ENCODE data around the gene XXYLT1. TPM values are rescaled to one million over a fixed set of nuclear protein-coding genes. Genes with fewer than 3 reads are reported as not detected.
A peak's percentile ranks its signal among the peaks of the same experiment; 100 is the strongest.

The XXYLT1 gene
- total RNA-seq, 1 experiment from 2014 or later, result 35.7 TPM

DNA sequence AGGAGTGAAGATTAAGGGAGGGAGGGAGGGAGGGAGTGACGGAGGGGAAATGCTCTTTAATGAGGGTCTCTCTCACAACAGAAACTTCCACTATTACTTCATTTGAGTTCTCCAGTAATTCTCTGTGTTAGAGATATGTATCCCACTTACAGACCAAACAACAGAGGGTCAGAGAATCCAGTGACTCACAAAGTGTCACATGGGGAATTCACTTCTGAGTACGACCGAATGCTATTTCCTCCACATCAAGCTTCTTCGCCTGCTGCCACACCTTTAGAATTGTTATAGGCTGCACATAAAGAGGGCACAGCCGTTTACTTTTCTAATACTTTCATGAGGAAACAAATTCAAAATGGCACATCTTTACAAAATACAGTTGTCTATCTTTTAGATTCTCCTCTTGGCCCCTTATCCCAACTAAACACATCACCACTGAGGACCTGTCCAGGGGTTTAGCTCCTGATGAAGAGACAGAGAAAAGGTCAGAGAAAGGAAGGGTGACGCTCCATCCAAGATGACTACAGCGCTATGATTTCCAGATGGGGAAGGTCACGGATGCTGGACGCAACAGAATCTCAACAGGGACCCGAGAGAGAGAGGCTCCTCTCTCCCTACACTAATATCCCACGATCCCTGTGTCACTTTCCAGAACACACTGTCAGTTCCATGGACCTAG, 119.0 kb downstream of the XXYLT1 start:
- peak; percentile 30 for DNase-seq (ENCODE audit: low spot score)

DNA sequence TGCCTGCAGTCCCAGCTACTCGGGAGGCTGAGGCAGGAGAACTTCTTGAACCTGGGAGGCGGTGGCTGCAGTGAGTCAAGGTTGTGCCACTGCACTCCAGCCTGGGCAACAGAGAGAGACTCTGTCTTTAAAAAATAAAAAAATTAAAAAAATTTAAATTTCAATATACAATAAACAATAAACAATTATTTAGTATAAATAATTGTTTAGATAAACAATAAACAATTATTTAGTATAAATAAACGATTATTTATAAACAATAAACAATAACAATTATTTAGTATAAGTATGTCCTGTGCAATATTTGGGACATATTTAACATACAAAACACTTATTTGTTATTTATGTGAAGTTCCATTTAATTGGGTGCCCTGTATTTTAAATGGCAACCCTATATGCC, 119.6 kb downstream of the XXYLT1 start:
- no peak for DNase-seq (ENCODE audit: low spot score)

DNA sequence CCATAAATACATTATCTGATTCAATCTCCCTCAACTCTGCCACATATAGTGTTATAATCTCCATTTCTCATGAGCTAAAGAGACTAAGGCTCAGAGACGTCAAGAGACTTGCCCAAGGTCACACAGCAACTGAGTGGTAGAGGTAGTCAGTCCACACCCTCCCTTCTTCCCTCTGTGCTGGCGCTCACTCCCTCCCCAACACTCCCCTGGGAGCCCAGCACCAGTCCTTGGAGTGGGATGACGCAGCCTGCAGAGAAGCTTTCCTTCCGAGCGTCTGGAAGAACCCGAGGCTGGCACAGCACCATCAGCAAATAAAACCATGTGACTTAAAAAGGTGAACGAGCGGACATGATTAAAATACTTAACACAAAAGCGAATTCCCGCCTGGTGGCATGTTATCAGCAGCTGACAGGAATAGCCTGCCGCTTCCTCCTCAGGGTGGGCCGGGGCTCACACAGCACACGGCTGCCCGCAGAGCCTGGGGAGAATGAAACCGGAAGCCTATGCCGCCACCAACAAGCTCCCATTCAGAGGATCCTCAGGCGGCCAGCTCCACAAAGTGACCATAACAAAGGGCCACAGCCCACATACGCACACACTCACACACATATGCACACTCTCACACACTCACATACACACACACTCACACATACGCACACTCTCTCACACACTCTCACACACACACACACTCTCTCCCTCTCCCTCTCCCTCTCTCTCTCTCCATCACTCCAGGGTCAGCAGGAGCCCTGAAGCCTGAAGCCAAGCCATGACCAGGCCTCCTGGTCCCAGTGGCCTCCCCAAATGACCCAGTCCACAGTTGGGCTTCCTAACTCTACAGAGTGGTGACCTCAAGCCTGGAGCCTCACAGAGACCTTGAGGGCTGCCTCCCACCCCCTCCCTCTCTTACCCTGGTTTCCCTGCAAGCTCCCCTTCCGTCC, 120.5 kb downstream of the XXYLT1 start:
- peak; percentile 92 for DNase-seq (ENCODE audit: low spot score)

DNA sequence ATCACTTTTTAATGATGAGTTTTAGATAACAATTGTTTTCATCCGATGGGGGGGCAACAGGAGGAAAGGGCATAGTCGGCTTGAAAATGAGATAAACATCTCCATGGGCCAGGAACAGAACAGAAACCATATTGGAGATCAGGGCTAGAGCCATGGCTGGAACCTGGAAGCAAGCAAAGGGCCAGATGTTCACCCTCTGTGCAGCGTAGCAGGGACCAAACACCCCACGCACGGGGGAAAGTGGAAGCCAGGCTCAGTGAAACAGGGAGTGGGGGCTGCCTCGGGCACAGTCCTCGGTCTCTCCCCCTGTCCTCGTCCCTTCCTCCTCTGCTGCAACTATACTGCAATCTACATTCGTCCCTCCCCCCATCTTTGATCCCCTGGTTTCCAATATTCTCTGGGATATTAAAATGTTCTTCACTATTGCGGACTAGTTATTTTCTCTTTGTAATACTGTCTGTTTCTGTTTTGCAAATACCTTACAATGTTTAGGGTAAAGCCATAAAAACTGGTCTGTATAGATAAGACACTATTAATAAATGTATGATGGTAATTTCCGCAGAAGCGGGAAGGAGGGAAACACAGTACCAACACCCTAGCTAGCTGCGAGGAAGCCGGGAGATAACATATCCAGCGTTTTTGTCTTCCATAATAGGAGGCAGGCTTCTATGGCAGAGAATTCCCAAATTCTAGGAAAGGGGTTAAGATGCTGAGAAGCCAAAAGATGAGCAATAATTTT, 121.5 kb downstream of the XXYLT1 start:
- no peak for DNase-seq (ENCODE audit: low spot score)

DNA sequence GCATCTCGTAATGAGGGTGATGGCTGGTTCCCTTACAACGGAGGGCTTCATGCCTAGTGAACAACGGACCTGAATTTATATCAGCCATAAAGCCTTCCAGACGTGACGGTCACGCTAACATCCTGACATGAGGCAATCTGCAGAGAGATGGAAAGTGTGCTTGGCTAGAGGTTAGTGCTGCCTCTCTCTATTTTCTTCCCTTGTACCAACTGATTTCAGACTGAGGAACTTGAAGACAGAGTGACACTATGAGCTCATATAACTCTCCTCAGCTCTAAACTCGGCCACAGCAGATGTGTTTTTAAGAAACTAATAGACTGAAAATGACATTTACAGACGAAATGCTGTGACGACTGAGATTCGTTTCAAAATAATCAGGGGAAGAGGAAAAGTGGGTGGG, 122.4 kb downstream of the XXYLT1 start:
- DNase-seq (ENCODE audit: low spot score), result no peak

DNA sequence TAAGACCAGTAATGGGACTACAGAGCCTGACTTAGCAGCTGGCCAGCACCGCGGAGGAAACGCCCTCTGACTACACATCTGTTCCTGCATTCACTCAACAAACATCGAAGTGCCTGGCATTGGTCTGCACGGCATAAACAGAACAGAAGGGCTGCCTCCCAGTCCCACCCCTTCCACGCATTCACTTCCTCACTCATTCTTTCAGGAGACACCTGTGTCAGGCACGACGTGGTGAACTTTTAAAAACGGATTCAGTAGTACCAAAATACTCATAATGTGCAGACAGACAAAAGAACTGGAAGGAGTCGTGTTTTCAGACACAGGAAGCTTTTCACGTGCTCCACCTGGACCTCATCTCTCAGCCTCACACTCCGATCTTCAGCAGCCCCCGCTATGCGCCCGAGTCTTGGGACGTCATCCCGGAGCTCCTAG, 123.3 kb downstream of the XXYLT1 start:
- peak; percentile 53 for DNase-seq (ENCODE audit: low spot score)

DNA sequence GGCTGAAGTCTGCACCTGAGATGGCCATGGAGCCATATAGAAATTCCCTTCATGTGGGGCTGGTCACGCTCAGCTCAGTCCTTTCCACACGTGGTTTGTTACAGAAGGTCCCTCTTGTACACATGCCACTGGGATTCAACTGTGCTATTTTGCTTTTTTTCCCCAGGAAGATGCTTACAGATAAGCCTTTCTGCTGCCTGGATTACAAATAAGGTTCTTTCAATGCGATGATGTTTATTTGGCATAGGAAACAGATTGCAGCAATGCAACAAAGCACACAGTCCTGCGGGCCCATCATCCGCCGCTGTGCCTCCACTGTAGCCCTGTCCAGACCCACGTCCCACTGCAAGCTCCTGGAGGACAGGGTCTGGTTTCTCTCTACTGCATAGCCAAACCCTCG, 124.8 kb downstream of the XXYLT1 start:
- no peak for DNase-seq (ENCODE audit: low spot score)

DNA sequence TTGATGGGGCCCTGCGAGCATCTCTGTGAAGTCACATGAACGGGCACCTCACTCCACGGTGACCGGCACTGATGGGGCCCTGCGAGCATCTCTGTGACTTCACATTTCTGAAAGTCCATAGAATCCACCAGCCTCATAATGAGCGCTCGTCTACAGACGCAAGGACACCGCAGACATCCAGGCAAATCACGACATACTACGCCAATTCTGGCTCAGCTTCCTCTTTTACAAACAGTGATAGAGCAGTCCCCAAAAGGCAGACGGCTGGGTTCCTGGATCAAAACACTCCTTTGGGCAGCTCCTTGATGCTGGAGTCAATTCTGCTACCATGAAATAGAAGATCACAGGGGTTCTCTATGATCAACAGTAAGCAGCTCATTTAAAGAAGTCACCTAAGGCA, 125.4 kb downstream of the XXYLT1 start:
- no peak for DNase-seq (ENCODE audit: low spot score)

DNA sequence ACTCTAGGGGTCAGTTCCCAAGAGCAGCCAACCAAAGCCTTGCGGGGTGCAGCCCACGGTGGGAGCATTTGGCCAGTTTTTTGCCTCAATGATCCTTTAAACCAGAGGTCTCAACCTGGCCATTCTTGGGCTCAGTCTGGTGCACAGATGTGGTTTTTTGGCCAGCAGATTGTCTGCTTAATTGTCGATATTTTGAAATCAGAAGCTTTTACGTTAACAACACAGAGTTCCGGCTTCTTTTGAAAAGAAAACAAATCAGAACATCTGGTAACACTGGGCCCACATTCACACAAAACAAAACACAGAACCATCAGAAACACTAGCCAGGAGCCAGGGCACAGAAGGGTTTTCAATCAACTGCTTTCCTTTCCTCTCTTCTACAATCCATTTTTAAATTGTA, 127.7 kb downstream of the XXYLT1 start:
- DNase-seq (ENCODE audit: low spot score), result no peak

DNA sequence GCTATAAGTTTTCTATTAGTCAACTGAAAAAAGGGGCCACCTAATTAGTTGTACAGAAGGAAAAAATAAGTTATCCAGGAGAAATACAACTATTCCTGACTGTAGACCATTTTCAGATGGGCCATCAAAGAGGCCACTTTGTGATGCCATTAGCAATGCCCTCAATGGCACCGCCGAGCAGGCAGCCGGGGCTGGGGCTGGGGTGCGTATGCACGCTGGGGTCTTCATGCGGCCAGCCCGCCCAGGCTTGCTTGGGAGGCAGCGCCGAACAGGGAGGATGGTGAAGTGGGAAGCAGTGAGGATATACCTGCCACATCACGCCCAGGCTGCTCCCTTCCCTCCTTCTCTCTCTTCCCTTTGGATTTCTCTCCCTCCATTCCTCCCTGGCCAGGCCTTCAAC, 128.4 kb downstream of the XXYLT1 start:
- DNase-seq (ENCODE audit: low spot score), result no peak

DNA sequence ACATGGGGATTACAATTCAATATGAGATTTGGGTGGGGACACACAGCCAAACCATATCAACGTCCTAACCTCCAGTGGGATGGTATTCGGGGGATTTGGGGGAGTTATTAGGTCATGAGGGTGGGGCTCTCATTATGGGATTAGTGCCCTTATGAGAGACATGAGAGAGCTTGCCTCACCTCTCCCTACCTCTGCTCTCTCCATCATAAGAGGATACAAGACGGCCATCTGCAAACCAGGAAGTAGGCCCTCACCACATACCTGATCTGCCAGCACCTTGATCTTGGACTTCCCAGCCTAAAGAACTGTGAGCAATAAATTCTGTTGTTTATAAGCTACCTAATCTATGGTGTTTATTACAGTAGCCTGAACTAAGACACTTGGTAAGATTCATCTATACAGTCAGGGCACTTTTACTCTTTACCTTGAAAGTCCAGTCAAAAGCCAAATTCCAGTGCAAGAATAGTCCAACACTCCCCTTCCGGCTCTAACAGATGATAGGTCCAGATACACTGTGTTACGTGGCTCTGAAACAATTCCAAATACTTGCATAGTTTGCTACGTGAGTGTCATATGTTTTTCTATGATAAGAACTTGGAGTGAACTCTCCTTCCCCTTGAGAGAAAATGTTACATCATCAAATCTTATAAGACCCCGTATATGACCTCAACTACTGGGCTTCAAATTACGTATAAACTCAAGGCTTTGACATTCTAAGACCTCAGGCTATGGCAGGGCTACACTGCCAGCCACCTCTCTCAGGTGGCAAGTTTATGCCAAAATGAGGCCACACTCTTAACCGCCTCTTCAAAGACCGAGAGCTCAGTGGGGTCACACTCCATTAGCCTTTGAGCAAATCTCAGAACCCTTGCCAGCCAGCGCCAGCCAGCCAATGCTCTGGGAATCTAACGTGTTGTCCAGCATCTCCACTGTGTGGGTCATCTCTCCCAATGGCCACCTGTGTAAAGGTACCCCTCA, 129.9 kb downstream of the XXYLT1 start:
- DNase-seq (ENCODE audit: low spot score), result no peak

DNA sequence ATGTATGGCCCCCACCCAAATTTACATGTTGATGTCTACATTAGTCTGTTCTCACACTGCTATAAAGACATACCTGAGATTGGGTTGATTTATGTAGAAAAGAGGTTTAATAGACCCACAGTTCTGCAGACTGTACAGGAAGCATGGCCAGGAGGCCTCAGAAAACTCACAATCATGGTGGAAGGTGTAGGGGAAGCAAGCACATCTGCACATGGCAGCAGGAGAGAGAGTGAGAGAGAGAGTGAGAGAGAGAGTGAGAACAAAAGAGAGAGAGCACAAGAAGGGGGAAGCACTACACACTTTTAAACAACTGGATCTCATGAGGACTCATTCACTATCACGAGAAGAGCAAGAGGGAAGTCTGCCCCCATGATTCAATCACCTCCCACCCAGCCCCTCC, 130.5 kb downstream of the XXYLT1 start:
- no peak for DNase-seq (ENCODE audit: low spot score)

DNA sequence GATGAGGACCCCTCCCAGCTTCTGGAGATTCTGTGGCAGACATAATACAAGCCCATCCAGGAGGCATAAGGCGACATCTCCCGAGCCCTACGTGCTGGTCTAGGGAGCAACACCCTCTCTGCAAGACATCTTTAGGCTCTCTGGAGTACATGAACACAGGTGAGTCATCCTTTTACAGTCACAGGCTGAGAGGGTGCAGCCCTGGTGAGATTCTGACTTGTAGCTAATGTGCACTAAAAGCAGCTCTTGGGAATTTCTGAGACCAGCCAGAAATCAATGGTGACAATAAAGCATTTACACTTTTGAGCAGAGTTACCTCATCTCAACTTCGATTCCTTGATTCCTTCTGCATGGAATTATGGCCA, 131.1 kb downstream of the XXYLT1 start:
- no peak for DNase-seq (ENCODE audit: low spot score)

DNA sequence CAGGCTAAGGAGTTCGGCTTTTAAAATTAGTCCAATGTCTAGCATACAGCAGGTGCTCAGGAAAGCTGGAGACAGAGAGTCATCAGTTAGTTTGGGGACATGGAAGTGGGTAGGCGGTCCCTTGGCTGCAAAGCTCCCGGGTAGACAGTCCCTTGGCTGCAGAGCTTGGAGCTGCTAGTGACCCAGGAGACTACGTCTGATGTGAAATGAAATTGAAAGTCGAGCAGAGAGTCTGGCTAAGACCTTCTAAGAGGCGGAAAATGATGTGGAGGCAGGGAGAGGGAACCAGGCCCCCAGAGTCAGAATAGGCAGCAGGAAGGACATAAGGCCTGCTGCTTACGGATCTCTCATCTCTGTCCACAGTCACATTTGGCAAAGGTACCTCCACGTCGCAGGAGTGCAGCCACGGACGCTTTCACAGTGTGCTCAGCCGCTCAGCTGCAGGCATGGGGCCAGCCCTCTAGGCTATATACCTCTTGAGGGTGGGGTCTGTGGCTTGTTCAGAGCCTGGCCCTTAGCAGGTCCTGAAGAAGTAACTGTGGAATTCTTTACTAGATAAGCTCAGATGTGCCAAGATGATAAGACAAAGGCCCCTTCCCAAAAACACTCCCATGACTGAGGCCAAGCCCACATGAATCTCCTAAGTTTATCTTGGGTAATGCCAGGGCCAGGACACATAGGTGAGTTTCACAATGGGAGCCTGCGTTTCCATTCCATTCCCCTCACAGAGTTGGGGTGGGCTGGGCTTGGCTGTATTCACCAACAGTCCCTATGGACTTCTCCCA, 131.7 kb downstream of the XXYLT1 start:
- no peak for DNase-seq (ENCODE audit: low spot score)

DNA sequence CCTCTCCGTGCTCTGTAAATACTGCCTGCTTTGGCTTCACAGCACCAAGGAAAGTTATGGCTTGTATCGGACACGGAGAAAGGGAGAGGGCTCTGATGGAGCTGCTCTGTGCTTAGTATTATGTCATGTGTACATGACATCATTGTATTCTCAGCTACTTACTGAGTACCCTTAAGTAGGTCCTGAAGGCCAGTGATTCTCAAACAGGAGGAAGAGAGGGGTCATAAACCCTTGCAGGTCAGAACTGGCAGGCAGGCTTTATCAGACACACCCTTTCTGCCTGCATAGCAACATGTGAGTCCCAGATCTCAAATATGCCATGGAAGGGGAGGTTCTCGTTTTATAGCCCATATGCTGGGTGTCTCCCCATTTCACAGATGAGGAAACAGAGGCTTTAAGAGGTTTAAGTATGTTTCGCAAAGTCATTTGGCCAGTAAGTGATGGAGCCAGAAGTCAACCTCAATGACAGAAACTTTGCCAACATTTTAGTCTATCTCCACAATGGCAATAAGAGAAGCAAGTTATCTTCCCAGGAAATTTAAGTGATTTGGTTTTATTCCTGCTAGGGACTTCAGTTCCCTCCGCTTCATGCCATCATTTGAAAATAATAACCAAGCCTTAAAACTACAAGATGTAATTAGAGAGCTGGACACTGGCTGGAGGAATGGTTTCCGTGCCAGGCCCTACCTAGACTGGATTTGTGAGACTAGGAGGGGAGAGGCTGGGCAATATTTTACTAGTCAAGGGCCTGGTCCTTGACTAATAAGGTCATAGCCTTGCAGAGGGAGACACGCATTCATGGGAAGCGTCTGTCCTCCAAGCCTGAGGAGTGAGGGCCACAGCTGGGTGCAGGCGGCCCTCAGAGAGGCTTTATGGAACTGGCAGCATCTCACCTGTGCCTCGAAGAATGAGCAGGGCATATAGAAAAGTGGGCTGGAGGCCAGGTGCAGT, 133.0 kb downstream of the XXYLT1 start:
- no peak for DNase-seq (ENCODE audit: low spot score)

DNA sequence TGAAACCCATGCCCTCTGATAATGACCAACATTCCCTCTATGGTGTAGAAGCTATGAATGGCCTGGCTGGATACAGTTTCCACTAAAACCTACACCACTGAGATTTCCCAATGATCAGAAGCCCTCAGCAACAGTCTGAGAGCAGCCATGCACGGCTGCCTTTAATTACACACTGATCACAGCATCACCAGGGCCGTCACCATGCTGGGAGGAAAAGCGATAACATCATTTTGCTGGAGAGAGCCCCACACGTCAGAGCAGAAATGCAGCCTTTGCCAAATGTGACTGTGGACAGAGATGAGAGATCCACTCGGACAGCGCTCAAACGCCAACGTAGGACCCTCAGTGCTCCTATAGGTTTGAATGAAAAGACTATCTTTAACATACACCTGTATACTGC, 135.0 kb downstream of the XXYLT1 start:
- DNase-seq (ENCODE audit: low spot score), result no peak

DNA sequence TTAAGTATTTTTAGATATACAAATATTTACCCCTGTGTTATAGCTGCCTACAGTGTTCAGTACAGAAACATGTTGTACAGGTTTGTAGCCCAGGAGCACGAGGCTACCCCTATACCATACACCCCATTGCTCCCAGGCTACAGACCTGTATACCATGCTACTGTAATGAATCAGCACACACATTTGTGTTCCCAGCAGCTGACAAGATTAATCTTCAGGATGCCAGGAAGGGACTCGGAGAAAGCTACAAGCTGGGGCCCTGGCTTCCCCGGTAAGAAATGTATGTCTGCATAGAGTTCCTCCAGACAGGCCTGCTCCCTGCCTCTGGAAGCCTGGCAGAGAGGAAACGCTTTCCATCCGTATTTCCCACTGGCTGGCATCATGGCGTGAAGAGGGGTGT, 136.5 kb downstream of the XXYLT1 start:
- no peak for DNase-seq (ENCODE audit: low spot score)

DNA sequence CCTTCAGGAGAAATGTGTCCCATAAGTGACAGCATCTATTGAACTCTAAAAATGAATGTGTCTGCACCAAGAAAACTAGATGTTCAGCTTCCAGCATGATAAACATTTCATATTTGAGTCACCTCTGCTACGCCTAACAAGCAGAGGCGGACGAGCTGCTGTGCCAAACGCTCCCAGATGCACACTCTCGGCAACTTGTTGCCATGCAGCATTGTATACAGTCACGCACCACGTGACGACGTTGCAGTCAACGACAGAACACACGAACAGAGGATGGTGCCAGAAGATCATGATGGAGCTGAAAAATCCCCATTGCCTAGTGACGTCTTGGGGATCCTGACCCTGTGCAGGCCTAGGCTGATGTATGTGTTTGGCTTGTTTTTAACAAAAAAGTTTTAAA, 137.5 kb downstream of the XXYLT1 start:
- DNase-seq (ENCODE audit: low spot score), result no peak

DNA sequence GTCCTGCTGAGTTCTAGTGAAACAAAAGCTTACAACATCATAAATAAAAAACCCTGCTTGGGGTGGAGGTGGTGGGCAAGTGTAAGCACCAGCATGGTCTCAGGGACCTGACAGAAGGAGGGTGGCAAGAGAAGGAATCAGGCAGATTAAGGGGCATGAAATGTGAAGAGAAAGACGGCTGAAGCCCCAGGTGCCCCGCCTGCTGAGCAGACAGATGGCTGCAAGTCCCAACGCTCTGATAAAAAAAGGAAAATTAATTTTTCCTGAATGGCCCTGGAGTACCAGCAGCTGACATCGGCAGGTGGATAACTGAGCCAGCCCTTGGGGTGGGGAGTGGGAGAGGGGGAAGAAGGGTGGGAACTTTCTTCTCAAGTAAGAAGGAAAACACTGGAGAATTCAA, 137.9 kb downstream of the XXYLT1 start:
- no peak for DNase-seq (ENCODE audit: low spot score)

Data from H4 (cell line).